ENCODE measurements around the gene PCSK5. TPM values are rescaled to one million over a fixed set of nuclear protein-coding genes. Genes with fewer than 3 reads are reported as not detected.

PCSK5 gene
- total and polyA plus RNA-seq, 2 of the 8 experiments (the other 6 are each of a cell fraction or from before 2014, with no cell fraction given): 5.5 to 10.7 TPM

- TF ChIP-seq JUN (IDR thresholded peaks at IDR 0.05; ENCODE audit: low read depth, low read length) (no peak), CHD7 (IDR thresholded peaks at IDR 0.05; ENCODE audit: insufficient replicate concordance, low read length) (no peak), HDAC2 (IDR thresholded peaks at IDR 0.05; ENCODE audit: borderline replicate concordance in 1 of 2, low read depth in 2 of 2, low read length in 2 of 2) (no peak), POLR2AphosphoS5 (IDR thresholded peaks at IDR 0.05; ENCODE audit: low read depth, low read length) (no peak), KDM1A (IDR thresholded peaks at IDR 0.05; ENCODE audit: borderline replicate concordance, low read length) (no peak), RXRA (IDR thresholded peaks at IDR 0.05; ENCODE audit: insufficient read depth, low read depth, low read length) (no peak), BRCA1 (IDR thresholded peaks at IDR 0.05; ENCODE audit: low read depth, low read length) (no peak), SP4 (IDR thresholded peaks at IDR 0.05; ENCODE audit: low read length) (no peak)
These were observed 896 bp upstream of the PCSK5 start (continued) for GRCh38 chr9:75889577-75889976.
